K562 (cell line): ENCODE results near the gene AZU1. TPM values are rescaled to one million over a fixed set of nuclear protein-coding genes. Genes with fewer than 3 reads are reported as not detected.

Source experiments
- BRD9 ChIP-seq: fragments of 450-650 bp; IDR thresholded peaks from 2 replicates; pipeline ENCODE4 v1.6.1; 2018; ENCODE audit warnings: low read depth; ENCODE audit not compliant: partially characterized antibody
- FOXA3 ChIP-seq, 2 experiments: fragments of 450-650 bp in 1 of 2; sonication (generic) in 1 of 2; formaldehyde crosslinking; IDR thresholded peaks in 1 of 2; conservative IDR thresholded peaks in 1 of 2; 2 replicates each; pipeline versions ENCODE4 v1.4.0 to v1.8.0; 2020 to 2022; ENCODE audit warnings: mild to moderate bottlenecking in 2 of 2, missing genetic modification reagents in 1 of 2
- GATAD2A ChIP-seq: fragments of 450-650 bp; IDR thresholded peaks from 2 replicates; pipeline ENCODE4 v1.6.1; 2017
- MBD2 ChIP-seq: sonication (generic); IDR thresholded peaks from 2 replicates; pipeline ENCODE4 v1.6.1; 2016; ENCODE audit warnings: low read depth, borderline replicate concordance
- MTF1 ChIP-seq: fragments of 250-450 bp; sonication (Bioruptor Pico); IDR thresholded peaks from 2 replicates; pipeline ENCODE4 v1.9.0; 2021; ENCODE audit warnings: moderate library complexity, mild to moderate bottlenecking, inconsistent platforms, borderline replicate concordance
- MYBL2 ChIP-seq, 2 experiments: fragments of 450-650 bp in 1 of 2; sonication (generic) in 1 of 2; formaldehyde crosslinking in 1 of 2; IDR thresholded peaks; 2 replicates each; pipeline versions ENCODE4 v1.6.1 to v1.8.1; 2017 to 2022; ENCODE audit warnings: borderline replicate concordance in 1 of 2, inconsistent platforms in 1 of 2, low read depth in 1 of 2, mild to moderate bottlenecking in 1 of 2, missing genetic modification reagents in 1 of 2, moderate library complexity in 1 of 2
- NFXL1 ChIP-seq: fragments of 450-650 bp; formaldehyde crosslinking; IDR thresholded peaks from 2 replicates; pipeline ENCODE4 v1.4.0; 2021; ENCODE audit warnings: mild to moderate bottlenecking
- NFYB ChIP-seq: IDR thresholded peaks from 2 replicates; pipeline ENCODE4 v1.6.1; 2011; ENCODE audit warnings: mild to moderate bottlenecking, moderate library complexity; ENCODE audit not compliant: insufficient read length; ENCODE audit errors: extremely low read depth
- NR1H2 ChIP-seq: sonication (generic); formaldehyde crosslinking; IDR thresholded peaks from 2 replicates; pipeline ENCODE4 v1.4.0; 2020; ENCODE audit warnings: mild to moderate bottlenecking, missing genetic modification reagents
- NR3C1 ChIP-seq: sonication (generic); formaldehyde crosslinking; IDR thresholded peaks from 2 replicates; pipeline ENCODE4 v1.8.1; 2022; ENCODE audit warnings: missing genetic modification reagents
- RFX7 ChIP-seq: fragments of 250-450 bp; sonication (Bioruptor Pico); IDR thresholded peaks from 2 replicates; pipeline ENCODE4 v1.5.1; 2021; ENCODE audit warnings: mild to moderate bottlenecking
- SRSF3 ChIP-seq: fragments of 200-400 bp; formaldehyde crosslinking; IDR thresholded peaks from 2 replicates; pipeline ENCODE4 v1.6.1; 2016; ENCODE audit warnings: mild to moderate bottlenecking, low read length, moderate library complexity; ENCODE audit not compliant: insufficient read depth
- SRSF9 ChIP-seq: fragments of 200-400 bp; formaldehyde crosslinking; IDR thresholded peaks from 2 replicates; pipeline ENCODE4 v1.6.1; 2017; ENCODE audit warnings: low read depth, low read length, borderline replicate concordance
- STAT5A ChIP-seq: IDR thresholded peaks from 2 replicates; pipeline ENCODE4 v1.6.1; 2012; ENCODE audit warnings: low read length, inconsistent platforms, borderline replicate concordance
- TCF7L2 ChIP-seq: fragments of 150-350 bp; IDR thresholded peaks from 2 replicates; pipeline ENCODE4 v1.6.1; 2016; ENCODE audit warnings: low read depth, mild to moderate bottlenecking, low read length, moderate library complexity
- TRIM25 ChIP-seq: fragments of 450-650 bp; IDR thresholded peaks from 2 replicates; pipeline ENCODE4 v1.7.0; 2016; ENCODE audit warnings: borderline replicate concordance
- ZNF23 ChIP-seq: fragments of 250-450 bp; sonication (Bioruptor Pico); IDR thresholded peaks from 2 replicates; pipeline ENCODE4 v1.4.0; 2020; ENCODE audit warnings: mild to moderate bottlenecking
- polyA plus RNA-seq, 8 experiments: library from polyadenylated mRNA; depleted of rRNA in 4 of 8; stranded (reverse) in 5 of 8; unstranded in 3 of 8; fragments of >200 nt; fragmentation: Nextera tagmentation in 2 of 8; fragmentation: Illumina TruSeq in 1 of 8; extraction: Ambion mirVana in 2 of 8; extraction: Trizol in 1 of 8; gene quantifications; 2 replicates each; pipeline versions ENCODE4 v1.2.1 to v1.2.3, GENCODE V29; 2011 to 2014; ENCODE audit warnings: inconsistent platforms in 1 of 8, missing spikeins in 1 of 8
- total RNA-seq, 7 experiments: library from RNA; depleted of rRNA in 6 of 7; stranded (reverse); fragments of >200 nt in 6 of 7; fragmentation: Illumina TruSeq in 2 of 7; extraction: Trizol in 2 of 7; gene quantifications; 2 replicates each; pipeline versions ENCODE4 v1.2.1 to v1.2.3, GENCODE V29; 2011 to 2021; ENCODE audit warnings: low replicate concordance in 1 of 7
- TF ChIP-seq, protein P1 (sequence below): fragments of 250-450 bp; sonication (Bioruptor Pico); IDR thresholded peaks from 2 replicates; pipeline ENCODE4 v1.5.0; 2021; ENCODE audit warnings: mild to moderate bottlenecking, borderline replicate concordance
- TF ChIP-seq, protein P2 (sequence below): fragments of 250-450 bp; sonication (Bioruptor Pico); IDR thresholded peaks from 2 replicates; pipeline ENCODE4 v1.4.0; 2020
- TF ChIP-seq, protein P3 (sequence below), 2 experiments: fragments of 450-650 bp; conservative IDR thresholded peaks; 2 replicates each; pipeline ENCODE4 v1.6.1; 2017; ENCODE audit warnings: mild to moderate bottlenecking in 2 of 2, moderate library complexity in 2 of 2

The AZU1 gene
- total and polyA plus RNA-seq, 9 of the 15 experiments (the other 6 are each of a cell fraction or from before 2014, with no cell fraction given) = 0.29 to 1.9 (median 0.59) TPM; not detected in 3

- TF ChIP-seq, protein P1, sequence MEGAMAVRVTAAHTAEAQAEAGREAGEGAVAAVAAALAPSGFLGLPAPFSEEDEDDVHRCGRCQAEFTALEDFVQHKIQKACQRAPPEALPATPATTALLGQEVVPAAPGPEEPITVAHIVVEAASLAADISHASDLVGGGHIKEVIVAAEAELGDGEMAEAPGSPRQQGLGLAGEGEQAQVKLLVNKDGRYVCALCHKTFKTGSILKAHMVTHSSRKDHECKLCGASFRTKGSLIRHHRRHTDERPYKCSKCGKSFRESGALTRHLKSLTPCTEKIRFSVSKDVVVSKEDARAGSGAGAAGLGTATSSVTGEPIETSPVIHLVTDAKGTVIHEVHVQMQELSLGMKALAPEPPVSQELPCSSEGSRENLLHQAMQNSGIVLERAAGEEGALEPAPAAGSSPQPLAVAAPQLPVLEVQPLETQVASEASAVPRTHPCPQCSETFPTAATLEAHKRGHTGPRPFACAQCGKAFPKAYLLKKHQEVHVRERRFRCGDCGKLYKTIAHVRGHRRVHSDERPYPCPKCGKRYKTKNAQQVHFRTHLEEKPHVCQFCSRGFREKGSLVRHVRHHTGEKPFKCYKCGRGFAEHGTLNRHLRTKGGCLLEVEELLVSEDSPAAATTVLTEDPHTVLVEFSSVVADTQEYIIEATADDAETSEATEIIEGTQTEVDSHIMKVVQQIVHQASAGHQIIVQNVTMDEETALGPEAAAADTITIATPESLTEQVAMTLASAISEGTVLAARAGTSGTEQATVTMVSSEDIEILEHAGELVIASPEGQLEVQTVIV (CRISPR knock-in tag) = no peak
- no peak for TF ChIP-seq ZNF23
- no peak for TF ChIP-seq RFX7 (CRISPR knock-in tag)
- no peak for TF ChIP-seq MTF1
- TF ChIP-seq NR1H2 (CRISPR knock-in tag) = no peak
- no peak for TF ChIP-seq BRD9
- TF ChIP-seq NFXL1 (CRISPR knock-in tag) = no peak
- no peak for TF ChIP-seq SRSF3
- TF ChIP-seq MBD2 = 0 out of 2 replicates have a peak, but pooled peaks have one; percentile 38
- no peak for TF ChIP-seq SRSF9
- no peak for TF ChIP-seq NFYB
- TF ChIP-seq FOXA3 (CRISPR knock-in tag; conservative IDR thresholded peaks at IDR 0.05 in 1 of 2, IDR thresholded peaks at IDR 0.05 in 1 of 2) = 0 out of 4 replicates have a peak, but pooled peaks of 1 of the 2 experiments have one; percentile 41
- TF ChIP-seq, protein P2, sequence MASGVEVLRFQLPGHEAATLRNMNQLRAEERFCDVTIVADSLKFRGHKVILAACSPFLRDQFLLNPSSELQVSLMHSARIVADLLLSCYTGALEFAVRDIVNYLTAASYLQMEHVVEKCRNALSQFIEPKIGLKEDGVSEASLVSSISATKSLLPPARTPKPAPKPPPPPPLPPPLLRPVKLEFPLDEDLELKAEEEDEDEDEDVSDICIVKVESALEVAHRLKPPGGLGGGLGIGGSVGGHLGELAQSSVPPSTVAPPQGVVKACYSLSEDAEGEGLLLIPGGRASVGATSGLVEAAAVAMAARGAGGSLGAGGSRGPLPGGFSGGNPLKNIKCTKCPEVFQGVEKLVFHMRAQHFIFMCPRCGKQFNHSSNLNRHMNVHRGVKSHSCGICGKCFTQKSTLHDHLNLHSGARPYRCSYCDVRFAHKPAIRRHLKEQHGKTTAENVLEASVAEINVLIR (CRISPR knock-in tag) = no peak
- TF ChIP-seq TCF7L2 = no peak
- TF ChIP-seq MYBL2 (IDR thresholded peaks at IDR 0.05; ENCODE audit: low read depth) = no peak
- no peak; the same call in 1 of the 2 replicates for TF ChIP-seq MYBL2 (CRISPR knock-in tag; IDR thresholded peaks at IDR 0.05; ENCODE audit: borderline replicate concordance)
- no peak for TF ChIP-seq TRIM25
- TF ChIP-seq NR3C1 (CRISPR knock-in tag) = no peak
- peak; percentile 64; the same call in 1 of the 2 replicates for TF ChIP-seq GATAD2A
- no peak for TF ChIP-seq STAT5A
- TF ChIP-seq, protein P3, sequence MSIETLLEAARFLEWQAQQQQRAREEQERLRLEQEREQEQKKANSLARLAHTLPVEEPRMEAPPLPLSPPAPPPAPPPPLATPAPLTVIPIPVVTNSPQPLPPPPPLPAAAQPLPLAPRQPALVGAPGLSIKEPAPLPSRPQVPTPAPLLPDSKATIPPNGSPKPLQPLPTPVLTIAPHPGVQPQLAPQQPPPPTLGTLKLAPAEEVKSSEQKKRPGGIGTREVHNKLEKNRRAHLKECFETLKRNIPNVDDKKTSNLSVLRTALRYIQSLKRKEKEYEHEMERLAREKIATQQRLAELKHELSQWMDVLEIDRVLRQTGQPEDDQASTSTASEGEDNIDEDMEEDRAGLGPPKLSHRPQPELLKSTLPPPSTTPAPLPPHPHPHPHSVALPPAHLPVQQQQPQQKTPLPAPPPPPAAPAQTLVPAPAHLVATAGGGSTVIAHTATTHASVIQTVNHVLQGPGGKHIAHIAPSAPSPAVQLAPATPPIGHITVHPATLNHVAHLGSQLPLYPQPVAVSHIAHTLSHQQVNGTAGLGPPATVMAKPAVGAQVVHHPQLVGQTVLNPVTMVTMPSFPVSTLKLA (conservative IDR thresholded peaks at IDR 0.05) = peak; percentile 86 to 94
Measured at GRCh38 chr19:861756-862580, 34.3 kb downstream of the AZU1 start (continued).
